ENCODE measurements around the gene CRYBG3. TPM values are rescaled to one million over a fixed set of nuclear protein-coding genes. Genes with fewer than 3 reads are reported as not detected.

Gene CRYBG3
- total RNA-seq, 1 donor from 2014 or later: 7.5 TPM

GRCh38 chr3:97822359-97822775 lies 556 bp downstream of the CRYBG3 start:
- no peak for TF ChIP-seq CTCF (conservative IDR thresholded peaks at IDR 0.05; ENCODE audit: low read depth, low read length)
- no peak for DNase-seq (ENCODE audit: low read depth)
- H3K4me3 ChIP-seq (ENCODE audit: low read depth, low read length): peak overlapping the region; percentile 94

- TF ChIP-seq CTCF (conservative IDR thresholded peaks at IDR 0.05; ENCODE audit: low read depth, low read length): no peak
Measured at GRCh38 chr3:97823046-97824004, 1.5 kb downstream of the CRYBG3 start.

GRCh38 chr3:97825101-97825500 lies 3.3 kb downstream of the CRYBG3 start:
- H3K4me3 ChIP-seq (ENCODE audit: low read depth, low read length): no peak overlapping the region
- no peak for TF ChIP-seq CTCF (conservative IDR thresholded peaks at IDR 0.05; ENCODE audit: low read depth, low read length)
- no peak for DNase-seq (ENCODE audit: low read depth)

More at GRCh38 chr3:97823046-97824004, 1.5 kb downstream of the CRYBG3 start:
- no peak for DNase-seq (ENCODE audit: low read depth)
- H3K4me3 ChIP-seq (ENCODE audit: low read depth, low read length): peak overlapping the region; percentile 94

- TF ChIP-seq CTCF (conservative IDR thresholded peaks at IDR 0.05; ENCODE audit: low read depth, low read length): no peak
- no peak overlapping the region for H3K4me3 ChIP-seq (ENCODE audit: low read depth, low read length)
- no peak for DNase-seq (ENCODE audit: low read depth)
Measured at GRCh38 chr3:97827741-97828471, 6.1 kb downstream of the CRYBG3 start.

GRCh38 chr3:97829198-97829597 lies 7.4 kb downstream of the CRYBG3 start:
- no peak for TF ChIP-seq CTCF (conservative IDR thresholded peaks at IDR 0.05; ENCODE audit: low read depth, low read length)
- no peak overlapping the region for H3K4me3 ChIP-seq (ENCODE audit: low read depth, low read length)
- DNase-seq (ENCODE audit: low read depth): no peak

- DNase-seq (ENCODE audit: low read depth): no peak
- no peak overlapping the region for H3K4me3 ChIP-seq (ENCODE audit: low read depth, low read length)
- no peak for TF ChIP-seq CTCF (conservative IDR thresholded peaks at IDR 0.05; ENCODE audit: low read depth, low read length)
Measured at GRCh38 chr3:97830638-97831037, 8.8 kb downstream of the CRYBG3 start.
